Measurements from ENCODE around the gene CCDC83.

- TF ChIP-seq RFX5 (IDR thresholded peaks at IDR 0.05; ENCODE audit: low read depth, low read length) (no peak), FOXM1 (IDR thresholded peaks at IDR 0.05; ENCODE audit: low read depth) (no peak), FOXM1 (CRISPR knock-in tag; IDR thresholded peaks at IDR 0.05; ENCODE audit: low read depth) (no peak), RFX1 (IDR thresholded peaks at IDR 0.05) (no peak), FOXA3 (CRISPR knock-in tag; conservative IDR thresholded peaks at IDR 0.05 in 1 of 2, IDR thresholded peaks at IDR 0.05 in 1 of 2) (no peak)
Observed at GRCh38 chr11:85806016-85806415, 49.2 kb upstream of the CCDC83 start.

Measured in K562 (cell line).